Breast epithelium (tissue), 3 donors: Measurements from ENCODE around the gene FASN.

Experiments used
- CTCF ChIP-seq, 3 donors: fragments of 450-650 bp; IDR thresholded peaks; one replicate each; pipeline ENCODE4 v1.5.1; 2016 to 2017; ENCODE audit warnings: antibody characterized with exemption in 3 of 3, mild to moderate bottlenecking in 3 of 3, moderate library complexity in 3 of 3
- POLR2A ChIP-seq: fragments of 450-650 bp; IDR thresholded peaks from one replicate; pipeline ENCODE4 v1.6.1; 2016; ENCODE audit warnings: antibody characterized with exemption, mild to moderate bottlenecking, moderate library complexity
- POLR2AphosphoS5 ChIP-seq, 3 donors: sonication (generic); formaldehyde crosslinking; IDR thresholded peaks; one replicate each; pipeline ENCODE4 v1.6.1; 2017; ENCODE audit warnings: antibody characterized with exemption in 3 of 3

GRCh38 chr17:82120148-82120547 is 22.1 kb upstream of the FASN start:
- no peak for TF ChIP-seq POLR2A
- TF ChIP-seq CTCF (IDR thresholded peaks at IDR 0.05) = no peak
- TF ChIP-seq POLR2AphosphoS5 (IDR thresholded peaks at IDR 0.05) = no peak
